ENCODE measurements around the gene ADH1A. TPM values are rescaled to one million over a fixed set of nuclear protein-coding genes. Genes with fewer than 3 reads are reported as not detected.

ADH1A gene
- polyA plus RNA-seq, 3 donors from 2014 or later = not detected

DNA sequence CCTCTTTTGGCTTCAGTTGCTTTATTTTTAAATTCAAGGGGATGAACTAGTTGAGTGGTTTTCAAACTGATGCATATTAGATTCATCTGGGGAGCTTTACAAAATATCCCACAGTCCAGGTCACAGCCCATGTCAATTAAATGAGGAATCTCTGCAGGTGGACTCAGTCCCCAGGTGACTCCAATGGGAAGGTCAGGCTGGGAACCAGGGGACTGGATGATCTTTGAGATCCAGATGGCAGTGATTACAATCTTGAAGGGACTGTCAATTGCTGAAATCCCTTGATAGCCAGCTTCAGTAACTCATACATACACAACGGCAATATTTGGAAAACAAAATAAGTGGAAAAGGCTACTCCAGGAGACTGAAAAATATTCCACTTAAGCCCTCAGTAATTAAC lies 23.4 kb upstream of the ADH1A start:
- H3K27ac Mint-ChIP-seq = no peak overlapping the region
- H3K36me3 Mint-ChIP-seq = no peaks in the 10 kb centered on the region
- peaks cover 0 to 3% (median 2%) of the 10 kb centered on the region in 3 donors for H3K27me3 Mint-ChIP-seq (ENCODE audit: low read depth in 3 of 3)
- no peak overlapping the region for H3K4me3 Mint-ChIP-seq
- no peak for DNase-seq
- peaks cover 0 to 3% (median 0%) of the 10 kb centered on the region in 6 donors for H3K9me3 Mint-ChIP-seq
- H3K4me1 Mint-ChIP-seq = peaks cover 2 to 5% of the 10 kb centered on the region in 2 donors

DNA sequence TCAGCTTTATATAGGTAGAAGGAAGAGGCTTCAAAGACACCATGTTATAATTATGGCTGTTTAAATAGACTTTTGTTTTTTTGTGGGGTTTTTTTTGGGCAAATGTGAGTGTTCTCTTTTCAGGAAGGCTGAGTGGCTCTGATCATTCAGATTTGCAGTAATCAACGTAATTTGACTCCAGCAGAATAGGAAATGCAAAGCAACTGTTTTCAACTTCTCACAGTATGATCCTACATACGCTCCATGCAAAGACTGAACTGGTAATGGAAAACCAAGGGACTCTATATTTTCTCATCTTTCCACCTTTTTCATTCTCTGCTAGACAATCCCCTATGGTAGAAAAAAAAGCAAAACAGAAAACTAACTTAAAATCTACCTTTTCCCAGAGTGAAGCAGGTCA lies 19.6 kb upstream of the ADH1A start:
- H3K36me3 Mint-ChIP-seq = no peaks in the 10 kb centered on the region
- H3K4me3 Mint-ChIP-seq = no peak overlapping the region
- H3K9me3 Mint-ChIP-seq = peaks cover 0 to 10% (median 0%) of the 10 kb centered on the region in 6 donors
- H3K27ac Mint-ChIP-seq = no peak overlapping the region
- peaks cover 2 to 5% of the 10 kb centered on the region in 2 donors for H3K4me1 Mint-ChIP-seq
- peaks cover 0 to 3% (median 0%) of the 10 kb centered on the region in 3 donors for H3K27me3 Mint-ChIP-seq (ENCODE audit: low read depth in 3 of 3)
- no peak for DNase-seq

GRCh38 chr4:99305638-99306400 lies 15.0 kb upstream of the ADH1A start:
- Mint-ChIP-seq H3K4me3 (no peak overlapping the region), H3K9me3 (peaks cover 0 to 12% (median 5%) of the 10 kb centered on the region in 6 donors), H3K4me1 (no peaks in the 10 kb centered on the region), H3K27ac (no peak overlapping the region), H3K27me3 (ENCODE audit: low read depth in 3 of 3) (peaks cover 0 to 3% (median 2%) of the 10 kb centered on the region in 3 donors), H3K36me3 (no peaks in the 10 kb centered on the region)
- no peak for DNase-seq

- no peak for DNase-seq
- Mint-ChIP-seq H3K36me3 (no peaks in the 10 kb centered on the region), H3K4me3 (no peak overlapping the region), H3K27me3 (ENCODE audit: low read depth in 3 of 3) (peaks cover 0 to 4% (median 2%) of the 10 kb centered on the region in 3 donors), H3K9me3 (peaks cover 0 to 34% (median 10%) of the 10 kb centered on the region in 6 donors), H3K4me1 (no peaks in the 10 kb centered on the region), H3K27ac (no peak overlapping the region)
Observed at GRCh38 chr4:99301376-99302164, 10.8 kb upstream of the ADH1A start.

GRCh38 chr4:99300934-99301333 lies 10.1 kb upstream of the ADH1A start:
- Mint-ChIP-seq H3K36me3 (no peaks in the 10 kb centered on the region), H3K27me3 (ENCODE audit: low read depth in 3 of 3) (peaks cover 0 to 4% (median 2%) of the 10 kb centered on the region in 3 donors), H3K4me1 (no peaks in the 10 kb centered on the region), H3K9me3 (peaks cover 3 to 41% (median 11%) of the 10 kb centered on the region in 6 donors), H3K27ac (no peak overlapping the region), H3K4me3 (no peak overlapping the region)
- DNase-seq = no peak

- Mint-ChIP-seq H3K4me1 (no peaks in the 10 kb centered on the region), H3K27me3 (ENCODE audit: low read depth in 3 of 3) (peaks cover 0 to 6% (median 0%) of the 10 kb centered on the region in 3 donors), H3K27ac (no peak overlapping the region), H3K9me3 (peaks cover 11 to 46% (median 22%) of the 10 kb centered on the region in 6 donors), H3K36me3 (peaks cover 0 to 7% (median 0%) of the 10 kb centered on the region in 3 donors), H3K4me3 (no peak overlapping the region)
- DNase-seq = no peak
Observed at GRCh38 chr4:99293357-99293756, 2.6 kb upstream of the ADH1A start.

DNA sequence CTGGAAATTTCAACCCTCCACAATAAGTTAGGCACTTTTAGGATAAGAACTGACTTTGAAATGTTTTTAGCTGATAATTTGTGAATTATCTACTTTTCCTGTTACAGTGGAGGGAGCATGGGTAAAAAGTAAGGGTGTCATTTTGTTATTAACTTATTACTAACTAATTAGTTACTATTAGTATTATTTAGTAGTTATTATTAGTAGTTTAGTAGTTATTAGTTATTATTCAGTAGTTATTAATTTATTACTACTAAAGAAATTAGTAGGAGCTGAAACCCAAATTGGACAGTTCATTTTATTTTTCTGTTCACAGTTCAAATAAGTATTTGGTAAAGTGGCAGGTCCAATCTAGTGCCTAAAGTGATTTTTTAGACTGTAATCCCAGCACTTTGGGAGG lies 5.4 kb downstream of the ADH1A start:
- Mint-ChIP-seq H3K9me3 (peaks cover 0 to 2% (median 0%) of the 10 kb centered on the region in 6 donors), H3K27me3 (ENCODE audit: low read depth in 3 of 3) (peaks cover 0 to 2% (median 0%) of the 10 kb centered on the region in 3 donors), H3K36me3 (no peaks in the 10 kb centered on the region), H3K4me1 (no peaks in the 10 kb centered on the region), H3K4me3 (no peak overlapping the region), H3K27ac (no peak overlapping the region)
- DNase-seq = no peak

DNA sequence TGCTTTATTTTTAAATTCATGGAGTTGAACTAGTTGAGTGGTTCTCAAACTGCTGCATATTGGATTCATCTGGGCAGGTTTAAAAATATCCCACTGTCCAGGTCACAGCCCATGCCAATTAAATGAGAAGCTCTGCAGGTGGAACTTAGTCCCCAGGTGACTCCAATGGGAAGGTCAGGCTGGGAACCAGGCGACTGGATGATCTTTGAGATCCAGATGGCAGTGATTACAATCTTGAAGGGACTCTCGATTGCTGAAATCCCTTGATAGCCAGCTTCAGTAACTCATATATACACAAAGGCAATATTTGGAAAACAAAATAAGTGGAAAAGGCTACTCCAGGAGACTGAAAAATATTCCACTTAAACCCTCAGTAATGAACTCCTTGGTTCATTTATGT lies 8.1 kb downstream of the ADH1A start:
- Mint-ChIP-seq H3K9me3 (peaks cover 0 to 2% (median 0%) of the 10 kb centered on the region in 6 donors), H3K27me3 (ENCODE audit: low read depth in 3 of 3) (peaks cover 0 to 2% (median 2%) of the 10 kb centered on the region in 3 donors), H3K27ac (no peak overlapping the region), H3K4me1 (no peaks in the 10 kb centered on the region), H3K4me3 (no peak overlapping the region), H3K36me3 (no peaks in the 10 kb centered on the region)
- DNase-seq = no peak

- no peak for DNase-seq
- Mint-ChIP-seq H3K36me3 (no peaks in the 10 kb centered on the region), H3K27ac (no peak overlapping the region), H3K4me3 (no peak overlapping the region), H3K9me3 (peaks cover 0 to 2% (median 0%) of the 10 kb centered on the region in 6 donors), H3K4me1 (no peaks in the 10 kb centered on the region), H3K27me3 (ENCODE audit: low read depth in 3 of 3) (peaks cover 0 to 2% (median 2%) of the 10 kb centered on the region in 3 donors)
Observed at GRCh38 chr4:99281261-99281660, 9.5 kb downstream of the ADH1A start.

GRCh38 chr4:99276417-99276816 lies 14.4 kb downstream of the ADH1A start:
- Mint-ChIP-seq H3K36me3 (no peaks in the 10 kb centered on the region), H3K27ac (no peak overlapping the region), H3K4me1 (no peaks in the 10 kb centered on the region), H3K27me3 (ENCODE audit: low read depth in 3 of 3) (peaks cover 0 to 2% (median 2%) of the 10 kb centered on the region in 3 donors), H3K4me3 (no peak overlapping the region), H3K9me3 (peaks cover 0 to 4% (median 0%) of the 10 kb centered on the region in 6 donors)
- no peak for DNase-seq

DNA sequence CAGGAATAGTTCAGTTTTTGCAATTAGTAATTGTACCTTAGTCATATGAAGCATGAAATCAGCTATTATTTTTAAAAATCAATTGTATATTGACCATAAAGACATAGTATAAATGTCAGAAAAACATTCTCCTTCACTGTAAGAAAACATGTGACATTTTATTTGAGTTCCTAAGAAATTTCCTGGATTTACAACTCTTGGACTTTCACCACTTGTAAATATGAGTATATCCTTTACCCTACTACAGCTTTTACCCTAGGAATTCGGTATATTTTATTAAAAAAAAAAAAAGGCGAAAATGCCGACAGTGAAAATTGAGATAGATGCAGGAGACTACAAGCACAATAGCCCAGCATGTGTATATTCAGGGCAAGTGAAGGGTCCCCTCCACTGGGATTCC lies 14.9 kb downstream of the ADH1A start:
- DNase-seq = no peak
- H3K27ac Mint-ChIP-seq = no peak overlapping the region
- peaks cover 0 to 4% (median 0%) of the 10 kb centered on the region in 6 donors for H3K9me3 Mint-ChIP-seq
- H3K4me1 Mint-ChIP-seq = no peaks in the 10 kb centered on the region
- H3K4me3 Mint-ChIP-seq = no peak overlapping the region
- H3K36me3 Mint-ChIP-seq = no peaks in the 10 kb centered on the region
- peaks cover 0 to 2% (median 2%) of the 10 kb centered on the region in 3 donors for H3K27me3 Mint-ChIP-seq (ENCODE audit: low read depth in 3 of 3)

GRCh38 chr4:99275050-99275449 lies 15.7 kb downstream of the ADH1A start:
- no peak overlapping the region for H3K27ac Mint-ChIP-seq
- H3K36me3 Mint-ChIP-seq = no peaks in the 10 kb centered on the region
- DNase-seq = no peak
- H3K27me3 Mint-ChIP-seq (ENCODE audit: low read depth in 3 of 3) = peaks cover 0 to 2% (median 2%) of the 10 kb centered on the region in 3 donors
- no peak overlapping the region for H3K4me3 Mint-ChIP-seq
- peaks cover 0 to 10% (median 0%) of the 10 kb centered on the region in 6 donors for H3K9me3 Mint-ChIP-seq
- no peaks in the 10 kb centered on the region for H3K4me1 Mint-ChIP-seq

- peaks cover 0 to 2% (median 0%) of the 10 kb centered on the region in 3 donors for H3K27me3 Mint-ChIP-seq (ENCODE audit: low read depth in 3 of 3)
- H3K27ac Mint-ChIP-seq = no peak overlapping the region
- H3K4me1 Mint-ChIP-seq = no peaks in the 10 kb centered on the region
- H3K36me3 Mint-ChIP-seq = no peaks in the 10 kb centered on the region
- no peak for DNase-seq
- no peak overlapping the region for H3K4me3 Mint-ChIP-seq
- H3K9me3 Mint-ChIP-seq = peaks cover 0 to 10% (median 0%) of the 10 kb centered on the region in 6 donors
Observed at GRCh38 chr4:99273704-99274103, 17.1 kb downstream of the ADH1A start.

GRCh38 chr4:99264927-99265326 lies 25.9 kb downstream of the ADH1A start:
- DNase-seq = no peak
- no peak overlapping the region for H3K4me3 Mint-ChIP-seq
- no peaks in the 10 kb centered on the region for H3K4me1 Mint-ChIP-seq
- H3K9me3 Mint-ChIP-seq = peaks cover 9 to 20% (median 16%) of the 10 kb centered on the region in 6 donors
- peaks cover 0 to 8% (median 3%) of the 10 kb centered on the region in 3 donors for H3K36me3 Mint-ChIP-seq
- H3K27ac Mint-ChIP-seq = no peak overlapping the region
- peaks cover 0 to 4% (median 0%) of the 10 kb centered on the region in 3 donors for H3K27me3 Mint-ChIP-seq (ENCODE audit: low read depth in 3 of 3)

Data from immature natural killer cell (primary cell).